Amniotic epithelial cell (primary cell): ENCODE results near the gene ROBO2.

Source experiments
- DNase-seq: peaks from one replicate; pipeline ENCODE4 v3.0.0-alpha.2; 2010; ENCODE audit warnings: low read depth

The ROBO2 gene

GRCh38 chr3:77577264-77577663, 537.4 kb downstream of the ROBO2 start:
- DNase-seq: no peak

- no peak for DNase-seq
Observed at GRCh38 chr3:77586216-77586615, 546.3 kb downstream of the ROBO2 start.

GRCh38 chr3:77588863-77589262, 549.0 kb downstream of the ROBO2 start:
- no peak for DNase-seq

- DNase-seq: no peak
Observed at GRCh38 chr3:77590191-77590590, 550.3 kb downstream of the ROBO2 start.

- no peak for DNase-seq
Observed at GRCh38 chr3:77595371-77595870, 555.5 kb downstream of the ROBO2 start.

GRCh38 chr3:77599948-77600347, 560.0 kb downstream of the ROBO2 start:
- no peak for DNase-seq

GRCh38 chr3:77601823-77602415, 562.0 kb downstream of the ROBO2 start:
- DNase-seq: no peak

GRCh38 chr3:77602722-77603121, 562.8 kb downstream of the ROBO2 start:
- no peak for DNase-seq

- no peak for DNase-seq
Observed at GRCh38 chr3:77605308-77605707, 565.4 kb downstream of the ROBO2 start.

- DNase-seq: no peak
Observed at GRCh38 chr3:77605865-77606264, 566.0 kb downstream of the ROBO2 start.

- DNase-seq: no peak
Observed at GRCh38 chr3:77606372-77606771, 566.5 kb downstream of the ROBO2 start.

GRCh38 chr3:77618686-77619085, 578.8 kb downstream of the ROBO2 start:
- DNase-seq: no peak

GRCh38 chr3:77620009-77620408, 580.1 kb downstream of the ROBO2 start:
- no peak for DNase-seq

GRCh38 chr3:77623500-77623899, 583.6 kb downstream of the ROBO2 start:
- no peak for DNase-seq

- DNase-seq: no peak
Observed at GRCh38 chr3:77626157-77626556, 586.3 kb downstream of the ROBO2 start.

GRCh38 chr3:77648214-77648613, 608.3 kb downstream of the ROBO2 start:
- DNase-seq: no peak

- DNase-seq: no peak
Observed at GRCh38 chr3:77648664-77649063, 608.8 kb downstream of the ROBO2 start.

- no peak for DNase-seq
Observed at GRCh38 chr3:77652624-77653023, 612.7 kb downstream of the ROBO2 start.

GRCh38 chr3:77655396-77655795, 615.5 kb downstream of the ROBO2 start:
- DNase-seq: no peak

GRCh38 chr3:77660718-77661117, 620.8 kb downstream of the ROBO2 start:
- DNase-seq: no peak

- no peak for DNase-seq
Observed at GRCh38 chr3:77667901-77668300, 628.0 kb downstream of the ROBO2 start.

- DNase-seq: no peak
Observed at GRCh38 chr3:77668376-77668775, 628.5 kb downstream of the ROBO2 start.

- no peak for DNase-seq
Observed at GRCh38 chr3:77672016-77672415, 632.1 kb downstream of the ROBO2 start.

GRCh38 chr3:77682162-77682561, 642.3 kb downstream of the ROBO2 start:
- no peak for DNase-seq
